GM18499 (cell line): ENCODE results near the gene INTS7.
"Not testable (repeated sequence)": the region's sequence is repeated elsewhere in the genome, so short reads cannot be mapped to it uniquely, and the experiment has no call there.

Source experiments
- ATAC-seq: cut with Tn5 transposase; IDR thresholded peaks from one replicate; pipeline ENCODE4 v1.9.1; 2021; ENCODE audit warnings: moderate number of reproducible peaks; ENCODE audit not compliant: insufficient read depth, unreplicated experiment

The INTS7 gene

DNA sequence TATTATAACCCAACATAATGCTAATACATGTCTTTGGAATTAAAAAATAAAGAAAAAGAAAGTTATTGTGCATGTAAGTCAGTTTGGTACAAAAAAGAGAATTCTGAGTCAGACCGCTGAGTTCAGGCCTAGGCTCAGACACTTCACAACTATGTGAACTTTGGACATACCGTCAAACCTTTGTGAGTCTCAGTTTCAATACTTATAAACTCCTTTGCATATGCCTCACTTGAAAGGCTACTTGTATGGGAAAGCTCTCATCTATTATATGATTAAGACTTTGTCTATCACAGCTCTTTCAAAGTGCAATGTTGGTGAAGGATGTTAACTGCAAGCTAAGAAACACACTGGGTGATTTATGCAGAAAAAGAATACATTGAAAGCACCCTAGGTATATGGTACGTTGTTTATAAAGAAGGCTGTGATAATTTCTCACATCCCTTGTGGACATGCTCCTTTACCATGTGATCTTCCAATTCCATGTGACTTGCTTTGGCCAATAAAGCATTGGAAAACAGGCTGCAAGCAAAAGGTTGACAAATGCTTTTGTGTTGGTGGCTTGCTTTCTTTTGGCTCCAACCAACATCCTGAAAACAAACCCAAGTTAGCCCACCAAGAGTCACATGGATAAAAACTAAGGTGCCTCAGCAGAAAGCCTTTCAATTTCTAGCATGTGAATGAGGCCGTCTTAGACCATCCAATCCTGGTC lies 49.6 kb downstream of the INTS7 start:
- peak; percentile 78 for ATAC-seq

DNA sequence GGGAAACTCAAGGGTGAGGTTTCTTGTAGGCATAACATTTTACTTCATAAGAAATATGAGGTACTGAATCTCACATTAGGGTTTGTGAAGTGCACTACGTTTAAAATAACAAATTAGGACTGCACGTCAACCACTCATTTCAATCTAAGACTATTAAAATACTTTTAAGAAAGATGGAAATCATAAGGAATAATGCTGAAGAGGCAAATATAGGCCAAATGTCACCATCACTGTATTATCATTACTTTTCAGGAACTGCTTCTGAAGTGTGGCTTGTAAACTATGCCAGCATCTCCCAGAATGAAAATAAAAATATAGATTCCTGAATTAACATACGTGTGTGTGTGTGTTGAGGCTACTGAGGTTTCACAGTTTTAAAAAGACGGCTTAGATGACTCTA lies 56.8 kb downstream of the INTS7 start:
- ATAC-seq = no peak

DNA sequence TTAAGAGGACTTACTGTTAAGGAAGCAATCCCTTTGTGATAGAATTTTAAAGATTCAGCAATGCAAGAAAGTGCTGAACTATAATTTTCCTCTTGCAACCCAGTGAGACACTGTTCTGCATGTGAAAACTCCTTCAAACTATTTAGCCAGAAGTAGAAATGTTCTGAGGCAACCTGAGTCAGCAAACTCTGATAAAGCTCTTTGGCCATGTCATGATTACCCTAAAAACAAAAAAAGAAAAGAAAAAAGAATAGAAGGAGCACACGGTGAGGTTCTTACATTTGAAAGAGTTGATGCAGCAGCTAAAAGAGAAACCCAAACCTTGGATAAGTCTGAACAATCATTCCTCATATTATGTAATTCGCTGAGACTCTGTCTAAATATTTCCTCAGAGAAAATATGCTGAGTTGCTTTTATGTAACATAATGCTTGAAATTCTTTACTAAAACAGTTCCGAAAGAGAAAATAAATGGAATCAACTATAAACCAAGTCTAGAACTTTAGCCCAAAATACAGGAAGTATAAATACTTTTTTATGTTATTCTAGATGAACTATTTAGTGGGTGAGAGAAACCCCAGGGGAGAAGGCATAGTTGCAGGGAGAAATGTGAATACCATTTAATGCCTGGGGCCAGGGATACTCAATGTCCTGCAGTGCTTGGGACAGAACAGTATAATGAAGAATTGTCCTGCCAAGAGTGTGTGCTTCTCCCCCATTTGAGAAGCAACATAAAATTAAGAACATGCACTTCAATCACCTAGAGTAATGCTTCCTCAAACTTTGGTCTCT lies 60.0 kb downstream of the INTS7 start:
- ATAC-seq = no peak

DNA sequence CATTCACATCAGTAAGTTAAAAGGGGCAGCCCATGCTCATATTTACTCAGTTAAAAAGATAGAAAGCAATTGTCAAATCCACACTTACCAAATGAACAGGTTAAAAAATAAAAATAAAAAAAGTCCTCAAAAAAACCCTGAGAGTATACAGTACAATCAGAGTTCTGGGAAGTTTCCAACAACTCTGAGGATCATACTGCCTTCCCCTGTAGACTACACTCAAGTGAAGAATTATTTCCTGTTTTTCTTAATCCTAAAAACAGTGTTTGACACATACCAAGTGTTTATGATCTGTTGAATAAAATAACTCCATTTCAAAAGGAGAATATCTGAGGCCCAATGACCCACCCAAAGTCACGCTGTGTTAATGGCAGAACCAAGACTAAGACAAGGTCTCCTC lies 61.8 kb downstream of the INTS7 start:
- ATAC-seq = no peak

DNA sequence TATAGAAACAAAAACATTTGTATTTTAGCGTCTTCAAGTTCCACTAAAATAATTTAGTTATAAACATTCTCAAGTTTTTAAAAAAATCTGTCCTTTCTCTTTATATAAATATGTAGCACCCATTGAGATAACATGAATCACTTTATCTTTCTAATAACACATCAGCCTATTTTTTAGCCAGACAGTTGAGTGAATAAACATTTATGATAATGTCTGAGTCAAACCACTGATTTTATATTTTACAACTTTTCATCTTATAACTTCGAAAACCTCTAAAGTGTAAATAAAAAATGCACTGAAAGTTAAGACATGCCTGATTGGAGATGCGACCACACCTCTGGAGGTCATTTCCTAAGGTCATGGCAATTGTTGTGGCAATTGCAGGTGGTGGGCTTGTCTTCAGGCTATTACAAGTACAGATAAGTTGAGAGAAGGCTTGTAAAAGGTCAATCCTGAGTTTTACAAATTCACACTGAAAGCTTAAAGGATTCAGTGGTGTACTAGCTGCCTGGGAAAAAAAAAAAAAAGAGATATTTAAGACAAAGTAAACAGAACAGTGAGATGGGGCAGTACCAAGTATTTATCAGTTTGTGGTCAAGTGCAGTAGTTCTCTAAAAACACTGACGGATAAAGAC lies 67.0 kb downstream of the INTS7 start:
- ATAC-seq = no peak

DNA sequence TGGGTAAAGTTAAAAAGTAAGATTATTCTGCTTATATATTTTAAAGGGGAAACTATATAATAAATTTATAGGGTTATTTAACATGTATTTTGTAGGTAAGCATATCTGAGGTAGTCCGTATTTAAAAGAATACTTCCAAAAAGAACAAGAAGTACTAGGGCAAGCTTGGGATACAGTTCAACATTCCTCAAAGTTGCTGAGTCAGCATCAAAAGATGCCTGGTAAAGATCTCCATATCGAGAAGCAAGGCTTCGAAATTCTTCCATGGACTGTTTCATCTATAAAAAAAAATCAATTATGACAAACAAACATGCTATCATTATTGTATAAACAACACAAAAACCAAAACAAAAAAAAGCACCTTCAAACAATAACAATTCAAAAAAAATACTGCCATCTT lies 67.7 kb downstream of the INTS7 start:
- no peak for ATAC-seq

DNA sequence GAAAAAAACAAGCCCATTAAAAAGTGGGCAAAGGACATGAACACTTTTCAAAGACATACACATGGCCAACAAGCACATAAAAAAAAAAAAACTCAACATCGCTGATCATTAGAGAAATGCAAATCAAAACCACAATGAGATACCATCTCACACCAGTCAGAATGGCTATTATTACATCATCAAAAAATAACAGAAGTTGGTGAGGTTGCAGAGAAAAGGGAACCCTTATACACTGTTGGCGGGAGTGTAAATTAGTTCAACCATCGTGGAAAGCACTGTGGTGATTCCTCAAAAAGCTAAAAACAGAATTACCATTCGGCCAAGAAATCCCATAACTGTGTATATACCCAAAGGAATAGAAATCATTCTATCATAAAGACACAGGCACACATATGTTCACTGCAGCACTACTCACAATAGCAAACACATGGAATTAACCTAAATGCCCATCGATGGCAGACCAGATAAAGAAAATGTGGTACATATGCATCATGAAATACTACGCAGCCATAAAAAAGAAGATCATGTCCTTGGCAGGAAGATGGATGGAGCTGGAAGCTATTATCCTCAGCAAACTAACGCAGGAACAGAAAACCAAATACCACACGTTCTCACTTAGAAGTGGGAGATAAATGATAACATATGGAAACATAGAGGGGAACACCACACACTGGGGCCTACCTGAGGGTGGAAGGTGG lies 70.1 kb downstream of the INTS7 start:
- ATAC-seq = no peak

DNA sequence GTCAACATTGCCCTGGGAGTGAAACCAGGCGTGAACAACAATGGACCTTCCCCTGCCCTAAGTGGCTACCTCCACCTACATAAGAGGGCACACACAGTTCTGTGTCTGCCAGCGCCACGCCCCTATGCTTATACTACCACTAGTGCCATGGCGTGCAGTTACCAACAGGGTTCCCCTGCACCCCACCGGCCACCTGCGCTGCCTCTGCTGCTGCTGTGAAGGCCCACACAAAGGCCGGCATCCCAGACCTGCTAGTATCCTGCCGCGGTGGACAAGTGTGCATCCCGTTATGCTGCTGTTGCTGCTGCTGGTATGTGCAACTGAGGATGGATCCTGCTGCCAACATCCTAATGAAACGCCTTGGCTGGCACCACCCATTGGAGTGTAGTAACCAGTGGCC lies 75.7 kb downstream of the INTS7 start:
- ATAC-seq = no peak

DNA sequence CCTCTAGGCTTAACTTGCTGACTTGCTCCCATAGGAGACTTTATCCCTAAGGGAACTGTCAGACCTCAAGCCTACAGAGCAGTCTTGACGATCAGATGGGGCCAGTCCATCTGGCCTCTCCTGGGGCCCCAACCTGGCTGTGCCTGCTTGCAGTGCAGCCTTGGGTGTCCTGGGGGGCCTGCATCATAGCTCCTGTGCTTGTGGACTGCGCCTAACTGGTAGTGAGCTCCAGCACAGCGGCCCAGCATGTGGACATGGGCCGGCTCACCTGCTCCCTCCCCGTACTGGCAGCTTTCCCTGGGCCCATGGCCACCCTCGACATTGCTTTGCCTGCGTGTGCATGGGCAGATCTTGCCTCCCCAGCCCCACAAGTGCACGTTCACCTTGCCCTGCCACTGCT lies 76.1 kb downstream of the INTS7 start:
- no peak for ATAC-seq

DNA sequence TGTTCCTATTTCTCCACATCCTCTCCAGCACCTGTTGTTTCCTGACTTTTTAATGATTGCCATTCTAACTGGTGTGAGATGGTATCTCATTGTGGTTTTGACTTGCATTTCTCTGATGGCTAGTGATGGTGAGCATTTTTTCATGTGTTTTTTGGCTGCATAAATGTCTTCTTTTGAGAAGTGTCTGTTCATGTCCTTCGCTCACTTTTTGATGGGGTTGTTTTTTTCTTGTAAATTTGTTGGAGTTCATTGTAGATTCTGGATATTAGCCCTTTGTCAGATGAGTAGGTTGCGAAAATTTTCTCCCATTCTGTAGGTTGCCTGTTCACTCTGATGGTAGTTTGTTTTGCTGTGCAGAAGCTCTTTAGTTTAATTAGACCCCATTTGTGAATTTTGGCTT lies 81.3 kb downstream of the INTS7 start:
- not testable (repeated sequence) for ATAC-seq

DNA sequence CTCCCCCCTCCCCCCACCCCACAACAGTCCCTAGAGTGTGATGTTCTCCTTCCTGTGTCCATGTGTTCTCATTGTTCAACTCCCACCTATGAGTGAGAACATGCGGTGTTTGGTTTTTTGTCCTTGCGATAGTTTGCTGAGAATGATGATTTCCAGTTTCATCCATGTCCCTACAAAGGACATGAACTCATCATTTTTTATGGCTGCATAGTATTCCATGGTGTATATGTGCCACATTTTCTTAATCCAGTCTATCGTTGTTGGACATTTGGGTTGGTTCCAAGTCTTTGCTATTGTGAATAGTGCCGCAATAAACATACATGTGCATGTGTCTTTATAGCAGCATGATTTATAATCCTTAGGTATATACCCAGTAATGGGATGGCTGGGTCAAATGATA lies 81.8 kb downstream of the INTS7 start:
- not testable (repeated sequence) for ATAC-seq

DNA sequence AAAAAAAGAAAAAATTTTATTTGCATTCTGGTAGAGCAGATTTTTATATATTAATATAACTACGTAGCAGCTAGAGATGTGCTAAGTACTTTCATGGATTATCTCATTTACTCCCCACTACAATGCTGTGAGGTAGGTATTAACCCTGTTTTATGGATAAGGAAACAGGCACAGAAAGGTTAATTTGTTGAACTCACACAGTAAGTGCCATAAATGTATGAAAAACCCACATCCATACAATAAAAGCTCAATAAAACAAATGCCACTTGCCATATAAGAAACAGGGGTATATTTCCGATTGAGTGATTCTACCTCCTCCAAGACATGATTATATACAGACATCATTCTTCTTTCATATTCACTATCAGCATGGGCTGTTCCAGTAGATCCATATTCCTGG lies 83.1 kb downstream of the INTS7 start:
- ATAC-seq = no peak

DNA sequence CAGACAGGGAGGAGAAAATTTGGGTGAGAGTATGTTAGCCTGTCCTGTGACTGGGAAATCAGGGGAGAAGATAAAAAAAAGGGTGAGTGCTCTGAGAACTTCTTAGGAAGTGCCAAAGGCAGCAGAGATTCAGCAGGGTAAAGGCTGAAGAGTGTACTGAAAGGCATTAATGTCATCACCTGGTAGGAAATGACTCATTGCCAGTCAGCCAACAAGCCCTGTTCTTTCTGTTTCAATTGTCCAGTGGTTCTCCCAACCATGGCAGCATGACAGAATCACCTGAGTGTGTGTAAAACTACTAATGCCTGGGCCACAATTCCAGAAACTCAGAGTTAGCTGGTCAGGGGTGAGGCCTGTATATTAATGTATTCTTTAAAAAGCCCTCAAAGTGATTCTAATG lies 83.5 kb downstream of the INTS7 start:
- peak; percentile 95 for ATAC-seq

DNA sequence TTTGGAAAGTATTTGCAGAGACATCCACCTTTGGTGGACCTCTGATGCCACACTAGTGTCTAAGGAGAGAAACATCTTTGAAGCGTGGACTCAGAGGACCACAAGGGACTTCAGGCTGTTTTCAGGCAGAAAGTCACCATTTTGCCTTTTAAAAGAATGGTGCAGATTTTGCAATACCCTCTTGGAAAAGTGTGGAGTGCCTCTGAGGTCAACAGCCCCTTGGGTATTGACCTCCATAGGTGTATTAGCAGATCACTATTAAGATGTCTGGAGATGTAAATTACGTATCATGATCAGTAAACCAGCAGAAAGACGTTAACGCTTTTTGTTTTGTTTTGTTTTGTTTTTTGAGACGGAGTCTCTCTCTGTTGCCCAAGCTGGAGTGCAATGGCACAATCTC lies 87.0 kb downstream of the INTS7 start:
- ATAC-seq = no peak

DNA sequence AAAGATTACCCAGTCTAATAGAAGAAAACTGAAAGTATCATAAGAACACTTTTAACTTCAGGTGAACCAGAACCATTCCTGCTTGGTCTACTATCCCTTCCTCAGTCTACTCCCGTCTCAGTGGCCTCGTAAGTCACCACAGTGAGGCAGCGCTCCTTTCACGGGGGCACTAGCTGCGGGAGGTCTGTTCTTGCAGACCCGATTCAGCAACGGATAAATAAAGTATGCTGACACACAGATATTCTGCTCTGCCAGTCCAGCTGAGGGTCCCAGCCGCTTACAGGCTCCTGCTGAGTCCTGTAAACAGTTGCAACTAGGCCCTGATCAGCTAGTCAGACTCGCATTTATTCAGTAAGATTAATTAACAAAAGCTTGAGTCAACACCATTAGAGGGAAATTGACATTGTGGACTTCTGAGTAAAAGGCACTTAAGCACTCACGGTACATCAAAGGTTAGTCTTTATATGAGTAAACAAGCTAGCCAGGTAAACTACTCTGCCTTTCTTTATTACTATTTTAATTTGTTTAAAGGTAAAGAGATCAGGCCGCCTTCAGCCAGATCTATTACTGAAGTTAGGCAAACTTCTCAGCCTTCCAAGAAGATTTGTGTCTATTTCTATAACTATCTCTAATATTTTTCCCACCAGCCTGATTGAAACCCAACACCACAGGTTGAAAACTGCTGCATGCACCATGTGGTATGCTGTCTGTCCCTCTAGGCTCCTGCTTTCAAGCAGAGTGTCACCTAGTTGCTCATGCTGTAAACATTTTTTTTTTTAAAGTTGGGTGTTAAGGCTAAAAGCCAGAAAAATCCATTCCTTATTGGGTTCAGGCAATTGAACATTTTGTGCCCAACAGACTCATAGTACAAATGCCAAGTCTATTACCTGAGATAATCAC lies 87.7 kb downstream of the INTS7 start:
- ATAC-seq = no peak

DNA sequence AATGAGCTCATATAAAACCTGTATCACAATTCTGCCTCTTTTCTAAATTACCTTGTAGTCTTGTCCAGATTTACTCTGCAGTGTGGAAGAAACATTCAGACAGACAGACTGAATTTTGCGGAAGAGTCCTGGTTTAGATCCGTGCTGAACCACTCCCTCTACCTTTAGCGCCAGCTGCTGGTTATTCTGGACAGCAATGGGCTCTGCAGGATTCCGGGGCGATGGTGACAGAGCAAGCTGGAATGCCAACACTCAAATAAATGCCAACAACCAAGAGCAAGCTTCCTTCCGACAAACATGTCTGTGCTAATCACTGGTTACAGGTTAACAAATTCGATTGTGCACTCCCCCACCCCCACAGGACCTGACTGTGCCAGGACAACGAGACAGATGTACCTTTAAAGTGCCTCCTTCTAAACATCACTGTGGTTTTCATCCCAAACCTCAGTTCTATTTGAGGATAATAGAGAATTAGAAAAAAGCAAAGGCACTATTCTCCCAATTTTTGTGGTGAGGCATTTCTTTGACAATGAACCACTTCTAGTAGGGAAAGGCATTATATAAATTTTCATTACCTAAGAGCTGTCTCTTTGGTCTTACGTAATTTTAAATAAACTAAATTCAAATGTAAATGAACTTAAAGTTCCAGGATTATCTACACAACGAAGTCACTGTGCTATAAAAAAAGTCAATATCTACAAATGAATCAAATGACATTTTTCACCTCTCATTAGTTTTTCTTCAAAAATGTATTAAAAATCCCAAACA lies 90.4 kb downstream of the INTS7 start:
- ATAC-seq = no peak

DNA sequence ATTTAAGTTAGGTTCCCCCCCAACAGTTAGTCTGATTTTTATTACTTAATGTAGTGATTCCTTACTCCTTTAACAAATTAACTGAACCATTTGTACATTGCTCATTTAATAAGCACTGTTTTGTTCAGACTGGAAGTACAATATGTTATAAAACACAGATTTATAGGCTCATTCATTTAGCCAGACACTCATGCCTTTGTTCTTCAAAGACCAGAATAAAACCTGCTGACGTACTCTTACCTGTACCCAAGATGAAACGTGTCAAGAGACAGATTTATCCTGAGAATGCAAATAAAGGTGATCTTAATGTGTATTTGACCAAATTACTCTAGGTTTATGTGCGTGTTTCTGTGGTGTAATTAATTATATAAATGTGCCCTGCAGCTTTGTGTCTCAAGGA lies 92.8 kb downstream of the INTS7 start:
- ATAC-seq = no peak

DNA sequence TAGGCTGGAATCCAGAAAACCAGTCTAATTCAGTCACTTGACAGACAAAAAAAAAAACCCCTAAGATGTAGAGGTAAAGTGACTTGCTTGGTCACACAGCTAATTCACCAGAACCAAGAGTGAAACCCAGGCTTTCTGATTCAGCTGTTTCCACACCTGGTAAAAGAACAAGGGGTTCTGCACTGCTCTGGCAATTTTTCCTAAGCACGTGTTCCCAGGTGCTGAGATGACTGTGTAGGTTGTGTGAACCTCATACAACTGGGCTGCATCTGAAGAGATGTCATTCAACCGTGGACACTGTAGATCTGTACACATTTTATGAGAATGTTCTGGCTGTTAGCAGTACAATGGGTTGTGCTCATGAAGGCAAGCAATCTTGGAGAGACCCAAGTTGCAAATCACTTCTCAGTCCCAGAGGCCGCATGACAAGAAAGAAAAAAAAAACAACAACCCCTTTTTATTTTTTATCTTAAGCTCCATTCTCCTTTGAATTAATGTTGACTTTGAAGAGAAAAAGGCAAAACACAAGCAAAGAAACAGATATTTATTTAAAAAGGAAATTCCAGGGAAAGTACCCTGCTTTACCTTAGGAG lies 95.4 kb downstream of the INTS7 start:
- ATAC-seq = peak; percentile 64

DNA sequence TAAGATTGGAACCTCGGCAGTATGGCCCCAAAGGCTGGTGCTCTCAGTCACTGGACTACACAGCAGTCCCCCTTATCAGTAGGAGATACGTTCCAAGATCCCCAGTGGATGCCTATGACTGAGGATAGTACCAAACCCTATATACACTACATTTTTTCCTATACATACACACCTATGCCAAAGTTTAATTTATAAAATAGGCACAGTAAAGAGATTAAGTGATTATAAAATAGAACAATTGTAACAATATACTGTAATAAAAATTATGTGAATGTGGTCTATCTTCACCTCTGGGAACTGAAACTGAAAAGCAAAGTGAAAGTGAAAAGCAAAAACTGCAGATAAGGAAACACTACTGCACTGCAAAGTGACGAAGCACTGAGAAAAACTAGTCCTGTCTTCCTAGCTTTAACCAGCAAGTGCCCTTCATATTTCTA lies 96.8 kb downstream of the INTS7 start:
- ATAC-seq = no peak
